Colonic mucosa (tissue), 4 donors: ENCODE measurements around the gene C10orf105. TPM values are rescaled to one million over a fixed set of nuclear protein-coding genes. Genes with fewer than 3 reads are reported as not detected.

ENCODE experiments used
- DNase-seq: peaks from one replicate; pipeline ENCODE4 v3.0.0-alpha.2; 2020
- H3K27ac ChIP-seq: fragments of 200-600 bp; one replicate; pipeline ENCODE4 v1.8.0; 2021
- H3K27me3 ChIP-seq: fragments of 200-600 bp; one replicate; pipeline ENCODE4 v1.8.0; 2021
- H3K36me3 ChIP-seq: fragments of 200-600 bp; one replicate; pipeline ENCODE4 v1.8.0; 2021
- H3K4me1 ChIP-seq: fragments of 200-600 bp; one replicate; pipeline ENCODE4 v1.8.0; 2021; ENCODE audit warnings: mild to moderate bottlenecking
- H3K4me3 ChIP-seq: fragments of 200-600 bp; one replicate; pipeline ENCODE4 v1.8.0; 2021
- H3K9ac ChIP-seq, 2 donors: one replicate each; pipeline ENCODE4 v1.7.0; 2013; ENCODE audit warnings: control low read depth in 2 of 2, low read depth in 2 of 2, low read length in 2 of 2
- H3K9me3 ChIP-seq: fragments of 200-600 bp; one replicate; pipeline ENCODE4 v1.8.0; 2021
- intact Hi-C: fragments of 100-400 bp; cut with DNase I; formaldehyde crosslinking; loops from one replicate; pipeline ENCODE4 v1.14.1; 2022
- total RNA-seq, 2 donors: library from RNA; stranded (reverse); fragmentation: NEBNext Ultra II Directional in 1 of 2; extraction: Animal tissue kit (Norgen Biotek cat#: 25700) in 1 of 2; gene quantifications; one replicate each; pipeline ENCODE4 v1.2.1, GENCODE V29; 2021
- TF ChIP-seq, protein P1 (sequence below): fragments of 200-600 bp; IDR thresholded peaks from one replicate; pipeline ENCODE4 v1.8.0; 2022; ENCODE audit warnings: antibody characterized with exemption, mild to moderate bottlenecking
- donor health status: healthy.
- donor health status: DM: no; HTN: no; CAD: no.
- donor health status: DM: no; HTN: no; CAD: no.

C10orf105 gene
- total RNA-seq, 2 donors from 2014 or later, result 0.07 TPM; not detected in 1

GRCh38 chr10:71664585-71664984 lies 55.0 kb downstream of the C10orf105 start:
- H3K4me1 ChIP-seq, result no peaks in the 10 kb centered on the region
- H3K9me3 ChIP-seq, result no peaks in the 10 kb centered on the region
- H3K36me3 ChIP-seq, result no peaks in the 10 kb centered on the region
- H3K9ac ChIP-seq, result no peak overlapping the region
- intact Hi-C loops, result no loop called here
- H3K27me3 ChIP-seq, result no peaks in the 10 kb centered on the region
- TF ChIP-seq, protein P1, sequence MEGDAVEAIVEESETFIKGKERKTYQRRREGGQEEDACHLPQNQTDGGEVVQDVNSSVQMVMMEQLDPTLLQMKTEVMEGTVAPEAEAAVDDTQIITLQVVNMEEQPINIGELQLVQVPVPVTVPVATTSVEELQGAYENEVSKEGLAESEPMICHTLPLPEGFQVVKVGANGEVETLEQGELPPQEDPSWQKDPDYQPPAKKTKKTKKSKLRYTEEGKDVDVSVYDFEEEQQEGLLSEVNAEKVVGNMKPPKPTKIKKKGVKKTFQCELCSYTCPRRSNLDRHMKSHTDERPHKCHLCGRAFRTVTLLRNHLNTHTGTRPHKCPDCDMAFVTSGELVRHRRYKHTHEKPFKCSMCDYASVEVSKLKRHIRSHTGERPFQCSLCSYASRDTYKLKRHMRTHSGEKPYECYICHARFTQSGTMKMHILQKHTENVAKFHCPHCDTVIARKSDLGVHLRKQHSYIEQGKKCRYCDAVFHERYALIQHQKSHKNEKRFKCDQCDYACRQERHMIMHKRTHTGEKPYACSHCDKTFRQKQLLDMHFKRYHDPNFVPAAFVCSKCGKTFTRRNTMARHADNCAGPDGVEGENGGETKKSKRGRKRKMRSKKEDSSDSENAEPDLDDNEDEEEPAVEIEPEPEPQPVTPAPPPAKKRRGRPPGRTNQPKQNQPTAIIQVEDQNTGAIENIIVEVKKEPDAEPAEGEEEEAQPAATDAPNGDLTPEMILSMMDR, result no peak
- H3K4me3 ChIP-seq, result no peak overlapping the region
- DNase-seq, result no peak
- no peak overlapping the region for H3K27ac ChIP-seq

DNA sequence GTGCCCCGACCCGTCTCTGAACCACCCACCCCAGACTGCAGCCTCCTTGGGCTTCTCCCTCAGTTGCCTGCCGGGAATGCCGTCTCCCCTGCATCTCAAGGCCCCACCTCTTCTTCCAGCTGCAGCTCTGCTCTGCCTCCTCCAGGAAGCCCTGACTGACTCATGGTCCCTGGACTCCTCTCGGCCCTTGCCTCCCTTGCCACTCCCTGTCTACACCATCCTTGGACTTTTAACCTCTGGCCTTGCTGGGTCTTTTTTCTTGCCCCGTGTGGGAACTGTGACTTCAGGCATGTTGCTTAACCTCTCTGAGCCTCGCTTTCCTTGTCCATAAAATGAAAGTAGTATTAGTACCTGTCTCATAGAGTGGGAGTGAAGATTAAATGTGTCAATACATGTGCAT lies 56.3 kb downstream of the C10orf105 start:
- H3K27ac ChIP-seq, result no peak overlapping the region
- no peak overlapping the region for H3K9ac ChIP-seq
- no peaks in the 10 kb centered on the region for H3K27me3 ChIP-seq
- no peak overlapping the region for H3K4me3 ChIP-seq
- no peaks in the 10 kb centered on the region for H3K4me1 ChIP-seq
- intact Hi-C loops, result no loop called here
- peak; percentile 47 for DNase-seq
- TF ChIP-seq, protein P1, result no peak
- no peaks in the 10 kb centered on the region for H3K36me3 ChIP-seq
- H3K9me3 ChIP-seq, result no peaks in the 10 kb centered on the region

- no peaks in the 10 kb centered on the region for H3K9me3 ChIP-seq
- H3K9ac ChIP-seq, result no peak overlapping the region
- no peaks in the 10 kb centered on the region for H3K36me3 ChIP-seq
- DNase-seq, result no peak
- H3K27ac ChIP-seq, result no peak overlapping the region
- no peaks in the 10 kb centered on the region for H3K4me1 ChIP-seq
- TF ChIP-seq, protein P1, result no peak
- H3K4me3 ChIP-seq, result no peak overlapping the region
- no peaks in the 10 kb centered on the region for H3K27me3 ChIP-seq
- intact Hi-C loops, result no loop called here
These were observed 57.7 kb downstream of the C10orf105 start for GRCh38 chr10:71661779-71662336.

Other genes starting within 250 kb of the C10orf105 start
- gene VSIR, start 53.7 kb upstream of the C10orf105 start, total RNA-seq, result 10 to 100 TPM; 41.2 to 42.8 TPM
- 100 to 1,000 TPM; 363 to 629 TPM for gene PSAP, start 131.5 kb upstream of the C10orf105 start, total RNA-seq
- 1 to 10 TPM; 2.5 to 3.4 TPM for gene CHST3, start 244.6 kb upstream of the C10orf105 start, total RNA-seq